ENCODE measurements around the gene BMPR1B. TPM values are rescaled to one million over a fixed set of nuclear protein-coding genes. Genes with fewer than 3 reads are reported as not detected.

BMPR1B gene
- polyA plus RNA-seq, 10 donors: 7.6 to 17.5 (median 12.9) TPM

GRCh38 chr4:95027905-95028618 lies 270.3 kb downstream of the BMPR1B start:
- no peak for DNase-seq

GRCh38 chr4:95038791-95039190 lies 281.0 kb downstream of the BMPR1B start:
- DNase-seq: no peak

- peak in 1 of 3 donors; percentile 31 for DNase-seq
Observed at GRCh38 chr4:95044324-95044837, 286.6 kb downstream of the BMPR1B start.

- no peak for DNase-seq
Observed at GRCh38 chr4:95045429-95045828, 287.7 kb downstream of the BMPR1B start.

GRCh38 chr4:95048296-95048695 lies 290.5 kb downstream of the BMPR1B start:
- no peak for DNase-seq

- DNase-seq: peak; percentile 29 to 76 (median 62)
Observed at GRCh38 chr4:95049551-95050233, 291.9 kb downstream of the BMPR1B start.

- DNase-seq: no peak
Observed at GRCh38 chr4:95050980-95051701, 293.4 kb downstream of the BMPR1B start.

- DNase-seq: no peak
Observed at GRCh38 chr4:95051702-95052020, 293.9 kb downstream of the BMPR1B start.

- no peak for DNase-seq
Observed at GRCh38 chr4:95058991-95059390, 301.2 kb downstream of the BMPR1B start.

- peak in 2 of 3 donors; percentile 28 to 66 for DNase-seq
Observed at GRCh38 chr4:95059663-95060062, 301.9 kb downstream of the BMPR1B start.

GRCh38 chr4:95061220-95061619 lies 303.5 kb downstream of the BMPR1B start:
- DNase-seq: peak in 2 of 3 donors; percentile 15 to 62

- DNase-seq: peak in 1 of 3 donors; percentile 18
Observed at GRCh38 chr4:95061801-95062200, 304.0 kb downstream of the BMPR1B start.

GRCh38 chr4:95066050-95066449 lies 308.3 kb downstream of the BMPR1B start:
- peak in 1 of 3 donors; percentile 43 for DNase-seq

- DNase-seq: no peak
Observed at GRCh38 chr4:95068401-95068800, 310.6 kb downstream of the BMPR1B start.

GRCh38 chr4:95068818-95069478 lies 311.2 kb downstream of the BMPR1B start:
- DNase-seq: no peak

- DNase-seq: no peak
Observed at GRCh38 chr4:95071851-95072250, 314.1 kb downstream of the BMPR1B start.

- no peak for DNase-seq
Observed at GRCh38 chr4:95073646-95074045, 315.9 kb downstream of the BMPR1B start.

GRCh38 chr4:95077864-95078263 lies 320.1 kb downstream of the BMPR1B start:
- DNase-seq: no peak

GRCh38 chr4:95080969-95081368 lies 323.2 kb downstream of the BMPR1B start:
- DNase-seq: no peak

- DNase-seq: no peak
Observed at GRCh38 chr4:95084584-95084983, 326.8 kb downstream of the BMPR1B start.

- DNase-seq: no peak
Observed at GRCh38 chr4:95085124-95085833, 327.5 kb downstream of the BMPR1B start.

Data from muscle of back (tissue), 11 donors.